PFSK-1 (cell line): Measurements from ENCODE around the gene SNAP29.

ENCODE experiments used
- FOXP2 ChIP-seq: optimal IDR thresholded peaks from 2 replicates; pipeline ENCODE3; 2011; ENCODE audit warnings: borderline replicate concordance, control low read depth, inconsistent platforms; ENCODE audit not compliant: insufficient read depth; ENCODE audit errors: extremely low read length, extremely low read depth
- POLR2AphosphoS5 ChIP-seq: IDR thresholded peaks from 2 replicates; pipeline ENCODE4 v1.6.1; 2012; ENCODE audit warnings: low read depth, mild to moderate bottlenecking, control low read depth, low read length, moderate library complexity
- SIN3A ChIP-seq: IDR thresholded peaks from 2 replicates; pipeline ENCODE4 v1.6.1; 2012; ENCODE audit warnings: mild to moderate bottlenecking, low read length, moderate library complexity, borderline replicate concordance; ENCODE audit not compliant: insufficient read depth
- TF ChIP-seq, protein P1 (sequence below), 2 experiments: IDR thresholded peaks; 2 replicates each; pipeline versions ENCODE4 v1.6.1 to v1.8.0; 2011 to 2012; ENCODE audit warnings: low read depth in 2 of 2, low read length in 2 of 2, control low read depth in 1 of 2, inconsistent platforms in 1 of 2, mild to moderate bottlenecking in 1 of 2, moderate library complexity in 1 of 2; ENCODE audit not compliant: insufficient read depth in 1 of 2

GRCh38 chr22:20926243-20926642 lies 67.4 kb downstream of the SNAP29 start:
- TF ChIP-seq, protein P1, sequence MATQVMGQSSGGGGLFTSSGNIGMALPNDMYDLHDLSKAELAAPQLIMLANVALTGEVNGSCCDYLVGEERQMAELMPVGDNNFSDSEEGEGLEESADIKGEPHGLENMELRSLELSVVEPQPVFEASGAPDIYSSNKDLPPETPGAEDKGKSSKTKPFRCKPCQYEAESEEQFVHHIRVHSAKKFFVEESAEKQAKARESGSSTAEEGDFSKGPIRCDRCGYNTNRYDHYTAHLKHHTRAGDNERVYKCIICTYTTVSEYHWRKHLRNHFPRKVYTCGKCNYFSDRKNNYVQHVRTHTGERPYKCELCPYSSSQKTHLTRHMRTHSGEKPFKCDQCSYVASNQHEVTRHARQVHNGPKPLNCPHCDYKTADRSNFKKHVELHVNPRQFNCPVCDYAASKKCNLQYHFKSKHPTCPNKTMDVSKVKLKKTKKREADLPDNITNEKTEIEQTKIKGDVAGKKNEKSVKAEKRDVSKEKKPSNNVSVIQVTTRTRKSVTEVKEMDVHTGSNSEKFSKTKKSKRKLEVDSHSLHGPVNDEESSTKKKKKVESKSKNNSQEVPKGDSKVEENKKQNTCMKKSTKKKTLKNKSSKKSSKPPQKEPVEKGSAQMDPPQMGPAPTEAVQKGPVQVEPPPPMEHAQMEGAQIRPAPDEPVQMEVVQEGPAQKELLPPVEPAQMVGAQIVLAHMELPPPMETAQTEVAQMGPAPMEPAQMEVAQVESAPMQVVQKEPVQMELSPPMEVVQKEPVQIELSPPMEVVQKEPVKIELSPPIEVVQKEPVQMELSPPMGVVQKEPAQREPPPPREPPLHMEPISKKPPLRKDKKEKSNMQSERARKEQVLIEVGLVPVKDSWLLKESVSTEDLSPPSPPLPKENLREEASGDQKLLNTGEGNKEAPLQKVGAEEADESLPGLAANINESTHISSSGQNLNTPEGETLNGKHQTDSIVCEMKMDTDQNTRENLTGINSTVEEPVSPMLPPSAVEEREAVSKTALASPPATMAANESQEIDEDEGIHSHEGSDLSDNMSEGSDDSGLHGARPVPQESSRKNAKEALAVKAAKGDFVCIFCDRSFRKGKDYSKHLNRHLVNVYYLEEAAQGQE (IDR thresholded peaks at IDR 0.05; ENCODE audit: insufficient read depth in 1 of 2, low read depth in 2 of 2, low read length in 2 of 2) = no peak
- TF ChIP-seq FOXP2 (no peak), SIN3A (no peak), POLR2AphosphoS5 (no peak)
